BJ (cell line): ENCODE data around the gene QARS1. TPM values are rescaled to one million over a fixed set of nuclear protein-coding genes. Genes with fewer than 3 reads are reported as not detected.

Experiments
- CTCF ChIA-PET: fragments of 350-600 bp; formaldehyde crosslinking; extraction: SDS; loops from one replicate; lab custom pipeline; 2021; ENCODE audit warnings: antibody characterized with exemption, inconsistent platforms; lab: Yijun Ruan, JAX
- POLR2A ChIA-PET: fragments of 300-600 bp; sonication (Branson Sonifier 250); formaldehyde crosslinking; extraction: SDS; loops from one replicate; lab custom pipeline; 2021; ENCODE audit warnings: antibody characterized with exemption; lab: Charles Lee
- DNase-seq: peaks from one replicate; pipeline ENCODE4 v3.0.0-alpha.2; 2011; ENCODE audit warnings: low read depth
- H3K27me3 ChIP-seq: 2 replicates; pipeline ENCODE4 v1.6.0; 2011; ENCODE audit warnings: low read length; ENCODE audit not compliant: control insufficient read depth, insufficient read depth
- H3K36me3 ChIP-seq: 2 replicates; pipeline ENCODE4 v1.5.1; 2011; ENCODE audit warnings: low read length; ENCODE audit not compliant: control insufficient read depth, insufficient read depth
- H3K4me3 ChIP-seq: 2 replicates; pipeline ENCODE4 v1.5.1; 2011; ENCODE audit warnings: low read depth, mild to moderate bottlenecking, control low read depth, low read length
- polyA plus RNA-seq: library from polyadenylated mRNA; depleted of rRNA; stranded (reverse); fragments of >200 nt; gene quantifications from 2 replicates; pipeline ENCODE4 v1.2.3, GENCODE V29; 2011
- TF ChIP-seq, protein P1 (sequence below): IDR thresholded peaks from 2 replicates; pipeline ENCODE4 v1.5.1; 2011; ENCODE audit warnings: low read depth, mild to moderate bottlenecking, control low read depth, inconsistent platforms, low read length, moderate library complexity; ENCODE audit not compliant: insufficient read depth

QARS1 gene
- polyA plus RNA-seq, 1 experiment, result 339 TPM

DNA sequence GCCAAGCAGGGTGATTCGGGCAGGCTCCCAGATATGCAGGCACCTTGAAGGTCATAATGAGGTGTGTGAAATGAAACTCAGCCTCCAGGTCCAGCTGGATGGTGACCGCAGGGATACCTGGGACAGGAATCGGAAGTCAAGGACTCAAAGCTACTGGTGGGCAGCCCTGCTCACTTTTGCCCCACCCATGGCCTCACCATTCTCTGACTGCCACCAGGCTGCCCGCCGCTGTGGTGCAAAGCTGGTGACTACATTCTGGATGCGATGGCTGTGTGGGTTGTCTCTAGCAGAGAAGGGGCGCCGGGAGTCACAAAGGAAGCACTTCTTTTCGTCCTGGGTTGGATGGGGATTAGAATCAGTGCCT is 27.5 kb upstream of the QARS1 start:
- CTCF ChIA-PET, result interaction anchor here (0.9 to 2.4 kb wide), 5 partner anchors 11 to 111 kb away, joined by 3 to 12 read pairs (median 5); partner anchors contain the start of genes KLHDC8B and USP19
- DNase-seq, result no peak
- Histone ChIP-seq H3K27me3 (no peaks in the 10 kb centered on the region), H3K36me3 (peaks cover 29% of the 10 kb centered on the region), H3K4me3 (peak overlapping the region; percentile 70)
- TF ChIP-seq, protein P1, sequence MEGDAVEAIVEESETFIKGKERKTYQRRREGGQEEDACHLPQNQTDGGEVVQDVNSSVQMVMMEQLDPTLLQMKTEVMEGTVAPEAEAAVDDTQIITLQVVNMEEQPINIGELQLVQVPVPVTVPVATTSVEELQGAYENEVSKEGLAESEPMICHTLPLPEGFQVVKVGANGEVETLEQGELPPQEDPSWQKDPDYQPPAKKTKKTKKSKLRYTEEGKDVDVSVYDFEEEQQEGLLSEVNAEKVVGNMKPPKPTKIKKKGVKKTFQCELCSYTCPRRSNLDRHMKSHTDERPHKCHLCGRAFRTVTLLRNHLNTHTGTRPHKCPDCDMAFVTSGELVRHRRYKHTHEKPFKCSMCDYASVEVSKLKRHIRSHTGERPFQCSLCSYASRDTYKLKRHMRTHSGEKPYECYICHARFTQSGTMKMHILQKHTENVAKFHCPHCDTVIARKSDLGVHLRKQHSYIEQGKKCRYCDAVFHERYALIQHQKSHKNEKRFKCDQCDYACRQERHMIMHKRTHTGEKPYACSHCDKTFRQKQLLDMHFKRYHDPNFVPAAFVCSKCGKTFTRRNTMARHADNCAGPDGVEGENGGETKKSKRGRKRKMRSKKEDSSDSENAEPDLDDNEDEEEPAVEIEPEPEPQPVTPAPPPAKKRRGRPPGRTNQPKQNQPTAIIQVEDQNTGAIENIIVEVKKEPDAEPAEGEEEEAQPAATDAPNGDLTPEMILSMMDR, result no peak
- POLR2A ChIA-PET, result interaction anchor here (0.9 to 1.4 kb wide), 2 partner anchors 11 to 39 kb away, joined by 3 to 4 read pairs; partner anchors contain the start of gene USP19

DNA sequence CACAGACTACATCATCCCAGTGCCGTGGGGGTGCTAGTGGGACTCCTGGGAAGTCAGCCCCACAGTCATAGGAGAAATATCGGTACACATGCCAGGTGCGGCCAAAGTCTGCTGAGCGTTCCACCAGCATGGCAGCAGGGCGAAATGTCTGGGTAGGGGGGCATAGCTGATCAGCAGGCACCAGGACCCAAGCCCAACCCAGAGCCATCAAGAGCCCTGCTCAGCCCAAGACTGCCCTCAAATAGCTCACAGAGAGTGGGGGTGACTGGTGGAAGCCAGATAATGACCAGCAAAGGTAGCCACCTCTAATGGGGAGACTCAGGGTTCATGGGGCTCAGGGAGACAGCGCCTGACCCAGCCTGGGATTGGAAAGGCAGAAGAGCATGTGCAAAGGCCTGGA is 27.0 kb upstream of the QARS1 start:
- Histone ChIP-seq H3K27me3 (no peaks in the 10 kb centered on the region), H3K4me3 (peak overlapping the region; percentile 70), H3K36me3 (peaks cover 30% of the 10 kb centered on the region)
- TF ChIP-seq, protein P1, result no peak
- no peak for DNase-seq
- CTCF ChIA-PET, result interaction anchor here (1.0 to 1.7 kb wide), 2 partner anchors 37 to 40 kb away, joined by 3 to 6 read pairs; partner anchors contain the start of gene KLHDC8B
- POLR2A ChIA-PET, result interaction anchor here (1.4 kb wide), 1 partner anchor 11 kb away, joined by 4 read pairs; the partner anchor contains the start of gene USP19

DNA sequence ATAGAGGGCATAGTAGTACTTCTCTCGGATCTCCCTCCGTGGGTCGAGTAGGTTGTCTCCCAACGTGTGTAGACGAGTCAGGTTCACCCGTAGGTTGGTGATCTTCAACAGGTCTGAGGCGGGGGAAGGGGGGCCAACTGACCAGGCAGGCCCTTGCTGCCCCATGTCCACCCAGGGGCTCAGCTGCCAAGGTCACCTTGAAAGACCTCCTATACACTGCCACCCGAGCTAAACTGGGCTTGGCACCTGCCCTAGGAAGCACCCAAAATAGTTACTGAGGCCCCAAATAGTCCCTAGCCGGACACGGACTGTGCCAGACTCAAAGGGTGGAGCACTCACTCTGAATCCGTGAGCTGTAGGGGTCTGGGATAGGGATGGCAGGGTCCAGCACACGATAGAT is 26.5 kb upstream of the QARS1 start:
- CTCF ChIA-PET, result no interaction called here

DNA sequence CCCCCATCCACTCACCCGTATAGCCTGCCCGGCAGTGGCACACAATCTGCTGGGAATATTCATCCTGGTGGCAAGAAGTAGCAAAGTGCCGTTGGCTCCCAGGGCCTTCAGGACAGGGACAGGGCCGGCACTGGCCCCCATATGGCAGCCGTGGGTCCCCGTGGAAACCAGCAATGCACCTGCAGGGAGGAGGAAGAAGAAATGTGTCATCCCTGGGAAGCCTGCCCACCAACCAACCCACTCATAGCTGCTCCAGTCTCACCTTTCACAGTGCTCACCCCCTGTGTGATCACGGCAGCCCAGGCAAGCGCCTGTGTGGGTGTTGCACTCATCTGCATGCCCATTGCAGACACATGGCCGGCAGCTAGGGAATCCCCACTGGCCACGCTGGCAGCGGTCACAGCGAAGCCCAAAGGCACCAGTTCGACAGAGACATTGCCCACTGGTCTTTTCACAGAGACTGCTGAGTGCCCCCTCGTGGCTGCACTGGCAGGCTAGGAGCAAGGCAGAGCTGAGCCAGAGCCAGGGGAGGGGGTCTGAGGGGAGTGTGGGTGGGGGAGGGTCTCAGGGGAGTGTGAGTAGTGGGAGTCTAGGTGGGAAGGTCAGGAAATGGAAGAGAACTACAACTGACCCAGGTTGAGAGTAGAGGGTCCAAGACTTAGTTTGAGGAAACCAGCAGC is 20.6 kb upstream of the QARS1 start:
- POLR2A ChIA-PET, result no interaction called here
- TF ChIP-seq, protein P1, result no peak
- no peak overlapping the region for H3K4me3 ChIP-seq
- DNase-seq, result no peak
- CTCF ChIA-PET, result no interaction called here
- H3K27me3 ChIP-seq, result no peaks in the 10 kb centered on the region
- peaks cover 66% of the 10 kb centered on the region for H3K36me3 ChIP-seq

More for the DNA sequence above, 26.5 kb upstream of the QARS1 start:
- POLR2A ChIA-PET, result no interaction called here
- no peaks in the 10 kb centered on the region for H3K27me3 ChIP-seq
- peaks cover 34% of the 10 kb centered on the region for H3K36me3 ChIP-seq
- TF ChIP-seq, protein P1, result no peak
- H3K4me3 ChIP-seq, result no peak overlapping the region
- no peak for DNase-seq

DNA sequence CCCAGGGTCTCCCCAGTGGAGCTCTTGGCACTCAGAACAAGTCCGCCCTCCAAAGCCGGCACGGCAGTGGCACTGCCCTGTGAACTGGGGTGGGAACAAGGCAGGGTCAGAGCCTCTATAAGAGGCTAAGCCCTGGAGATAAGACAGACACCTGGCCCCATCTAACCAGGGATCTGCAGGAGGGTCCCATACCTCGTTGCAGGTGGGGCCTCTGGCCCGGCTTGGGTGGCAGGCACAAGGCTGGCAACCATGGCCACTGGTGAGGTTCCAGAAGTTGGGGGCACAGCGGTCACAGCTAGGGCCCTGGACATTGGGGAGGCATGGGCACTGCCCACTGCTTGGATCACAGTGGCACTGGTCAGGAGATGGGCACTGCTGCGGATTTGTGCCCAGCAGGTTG is 19.6 kb upstream of the QARS1 start:
- H3K4me3 ChIP-seq, result no peak overlapping the region
- H3K27me3 ChIP-seq, result no peaks in the 10 kb centered on the region
- TF ChIP-seq, protein P1, result no peak
- ChIA-PET CTCF (interaction anchor here (0.9 kb wide), 1 partner anchor 35 kb away, joined by 3 read pairs; no protein-coding TSS in a partner anchor), POLR2A (no interaction called here)
- peaks cover 57% of the 10 kb centered on the region for H3K36me3 ChIP-seq
- DNase-seq, result no peak
